Smooth muscle cell of the pulmonary artery (primary cell): ENCODE measurements around the gene KIFBP. TPM values are rescaled to one million over a fixed set of nuclear protein-coding genes. Genes with fewer than 3 reads are reported as not detected.

Experiments
- total RNA-seq: library from RNA; depleted of rRNA; stranded (reverse); fragments of >200 nt; gene quantifications from 2 replicates; pipeline ENCODE4 v1.2.3, GENCODE V29; 2014

KIFBP gene
- total RNA-seq = 40.4 and 47.0 TPM in 2 replicates

GRCh38 chr10:68988530-68989316, at the start of gene KIFBP:
Gene KIFBP (plus strand): TSS chr10:68988803. CDS start chr10:68988833, 30 bp downstream.

GRCh38 chr10:68955832-68956532, 32.6 kb upstream of the KIFBP start, which contains the start of gene DDX21:
Gene DDX21 (plus strand): TSS chr10:68956170. CDS start chr10:68956226, 56 bp downstream.

Other genes with a start within 250 kb of the KIFBP start
- gene STOX1, start 161.3 kb upstream of the KIFBP start, total RNA-seq = 0.07 and 0.13 TPM in 2 replicates
- 50.5 and 56.9 TPM in 2 replicates for gene DDX50, start 87.5 kb upstream of the KIFBP start, total RNA-seq
- gene DDX21, start 32.6 kb upstream of the KIFBP start, total RNA-seq = 56.6 and 79.9 TPM in 2 replicates
- 498 and 560 TPM in 2 replicates for gene SRGN, start 99.3 kb downstream of the KIFBP start, total RNA-seq
- gene VPS26A, start 135.4 kb downstream of the KIFBP start, total RNA-seq = 38.2 and 38.8 TPM in 2 replicates
- gene SUPV3L1, start 191.4 kb downstream of the KIFBP start, total RNA-seq = 24.2 and 30.8 TPM in 2 replicates
- gene HKDC1, start 231.5 kb downstream of the KIFBP start, total RNA-seq = 0.78 and 6.8 TPM in 2 replicates